ENCODE measurements around the gene REEP5. TPM values are rescaled to one million over a fixed set of nuclear protein-coding genes. Genes with fewer than 3 reads are reported as not detected.
"Not testable (repeated sequence)": the region's sequence is repeated elsewhere in the genome, so short reads cannot be mapped to it uniquely, and the experiment has no call there.

The REEP5 gene
- total RNA-seq, 3 donors from 2014 or later: 58.6 to 83.8 (median 75.7) TPM

GRCh38 chr5:112892776-112893175 lies 29.3 kb downstream of the REEP5 start:
- ATAC-seq (no peak), DNase-seq (no peak)
- Histone ChIP-seq H3K9me3 (no peaks in the 10 kb centered on the region), H3K4me3 (no peak overlapping the region), H3K36me3 (ENCODE audit: low read depth) (no peaks in the 10 kb centered on the region), H3K4me1 (ENCODE audit: low read depth) (no peaks in the 10 kb centered on the region)
- TF ChIP-seq CTCF (IDR thresholded peaks at IDR 0.05): no peak
- intact Hi-C loops (cut with DNase I, micrococcal nuclease): no loop called here

GRCh38 chr5:112892066-112892465 lies 30.0 kb downstream of the REEP5 start:
- H3K4me1 ChIP-seq (ENCODE audit: low read depth); H3K4me3 ChIP-seq; ATAC-seq; H3K36me3 ChIP-seq (ENCODE audit: low read depth); H3K9me3 ChIP-seq; intact Hi-C loops (cut with DNase I, micrococcal nuclease); DNase-seq: not testable (repeated sequence)

GRCh38 chr5:112886975-112887374 lies 35.1 kb downstream of the REEP5 start:
- Histone ChIP-seq H3K4me3 (no peak overlapping the region), H3K36me3 (ENCODE audit: low read depth) (no peaks in the 10 kb centered on the region), H3K9me3 (no peaks in the 10 kb centered on the region), H3K4me1 (ENCODE audit: low read depth) (no peaks in the 10 kb centered on the region)
- intact Hi-C loops (cut with DNase I, micrococcal nuclease): no loop called here
- DNase-seq (no peak), ATAC-seq (peak; percentile 27)
- TF ChIP-seq CTCF (IDR thresholded peaks at IDR 0.05): no peak

- intact Hi-C loops (cut with DNase I, micrococcal nuclease): no loop called here
- peaks cover 6% of the 10 kb centered on the region for H3K36me3 ChIP-seq (ENCODE audit: low read depth)
- no peak for TF ChIP-seq CTCF (IDR thresholded peaks at IDR 0.05)
- H3K9me3 ChIP-seq: no peaks in the 10 kb centered on the region
- no peak for ATAC-seq
- DNase-seq: no peak
- no peaks in the 10 kb centered on the region for H3K4me1 ChIP-seq (ENCODE audit: low read depth)
- H3K4me3 ChIP-seq: no peak overlapping the region
These were observed 37.0 kb downstream of the REEP5 start for GRCh38 chr5:112885001-112885400.

GRCh38 chr5:112883192-112883591 lies 38.8 kb downstream of the REEP5 start:
- Histone ChIP-seq H3K4me3 (no peak overlapping the region), H3K4me1 (ENCODE audit: low read depth) (no peaks in the 10 kb centered on the region), H3K9me3 (no peaks in the 10 kb centered on the region), H3K36me3 (ENCODE audit: low read depth) (peaks cover 7% of the 10 kb centered on the region)
- intact Hi-C loops (cut with DNase I, micrococcal nuclease): no loop called here
- TF ChIP-seq CTCF (IDR thresholded peaks at IDR 0.05): no peak
- ATAC-seq (no peak), DNase-seq (no peak)

- intact Hi-C loops (cut with DNase I, micrococcal nuclease): no loop called here
- no peak overlapping the region for H3K4me3 ChIP-seq
- H3K9me3 ChIP-seq: no peaks in the 10 kb centered on the region
- no peak for TF ChIP-seq CTCF (IDR thresholded peaks at IDR 0.05)
- ATAC-seq: no peak
- no peak for DNase-seq
- H3K36me3 ChIP-seq (ENCODE audit: low read depth): peaks cover 7% of the 10 kb centered on the region
- no peaks in the 10 kb centered on the region for H3K4me1 ChIP-seq (ENCODE audit: low read depth)
These were observed 41.6 kb downstream of the REEP5 start for GRCh38 chr5:112880219-112880964.
